Kidney tubule cell (primary cell): ENCODE measurements around the gene SOCS3.

ENCODE experiments used
- DNase-seq: peaks from one replicate; pipeline ENCODE4 v3.0.0-alpha.2; 2018; ENCODE audit warnings: low spot score

SOCS3 gene

GRCh38 chr17:78330570-78331224 lies 29.2 kb downstream of the SOCS3 start:
- peak; percentile 64 for DNase-seq

DNA sequence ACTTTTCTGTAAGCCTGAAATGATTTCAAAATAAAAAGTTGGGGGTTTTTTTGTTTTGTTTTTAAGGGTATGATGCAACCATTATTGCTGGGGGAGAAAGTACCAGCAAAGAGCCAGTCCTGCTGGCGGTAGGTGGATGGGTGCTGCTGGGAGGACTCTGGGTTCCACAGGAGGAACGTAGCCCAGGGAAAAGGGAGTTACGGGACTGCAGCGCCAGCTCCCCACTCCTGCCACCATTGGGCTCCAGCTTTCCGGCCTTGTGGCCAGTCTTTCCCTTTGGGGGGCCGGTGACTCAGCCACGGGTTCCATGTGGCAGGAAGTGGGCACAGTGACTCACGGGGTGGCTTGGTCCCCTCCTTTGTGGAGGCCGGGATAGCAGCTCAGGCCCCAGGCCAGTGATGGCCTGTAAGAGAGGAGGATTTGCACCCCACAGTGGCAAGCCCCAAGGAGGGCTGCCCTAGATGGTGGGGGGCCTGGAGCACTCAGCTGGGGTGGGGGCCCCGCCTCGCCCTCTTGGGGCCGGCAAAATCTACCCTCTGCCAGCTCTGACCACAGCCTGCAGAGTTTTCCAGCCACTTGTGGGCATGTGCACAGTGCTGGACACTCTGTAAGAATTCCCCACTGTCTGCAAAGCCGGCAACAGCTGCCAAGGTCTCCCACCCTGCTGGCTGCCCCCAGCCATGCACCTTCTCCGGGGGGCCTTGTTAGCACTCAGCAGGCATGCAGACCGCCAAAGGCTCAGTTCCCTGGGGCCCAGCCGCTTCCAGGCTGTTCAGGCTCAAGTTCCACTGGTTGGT lies 30.4 kb downstream of the SOCS3 start:
- DNase-seq: peak; percentile 48

- no peak for DNase-seq
Observed at GRCh38 chr17:78327880-78328279, 32.0 kb downstream of the SOCS3 start.

DNA sequence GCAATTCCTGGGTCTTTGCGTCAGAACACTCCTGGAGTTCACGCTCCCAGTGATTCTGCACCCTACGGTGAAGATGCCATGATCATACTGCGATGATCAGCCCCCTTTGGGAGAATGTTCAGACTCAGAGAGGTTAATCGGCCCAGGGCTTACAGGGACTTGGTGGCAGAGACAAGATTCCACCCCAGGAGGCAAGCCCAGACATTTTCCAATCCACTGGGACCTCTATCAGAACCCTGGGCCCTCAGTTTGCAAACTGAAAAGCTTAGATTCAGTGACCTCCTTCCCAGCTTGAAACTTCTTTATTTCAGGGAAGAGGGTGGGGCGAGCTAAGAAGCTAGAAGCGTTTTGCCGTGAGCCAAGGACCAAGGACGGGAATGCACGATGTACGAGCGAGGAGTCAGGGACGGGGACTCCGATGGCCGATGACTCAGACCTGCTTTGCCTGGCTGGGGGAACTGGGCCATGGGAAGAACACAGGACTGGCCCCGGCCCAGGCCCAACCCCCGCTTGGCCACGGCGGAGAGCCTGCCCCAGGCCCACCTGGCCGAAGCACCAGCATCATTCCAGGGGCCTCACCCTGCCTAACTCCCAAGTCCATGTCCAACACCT lies 34.7 kb downstream of the SOCS3 start:
- no peak for DNase-seq

GRCh38 chr17:78324391-78325075 lies 35.3 kb downstream of the SOCS3 start:
- peak; percentile 33 for DNase-seq

- no peak for DNase-seq
Observed at GRCh38 chr17:78323826-78324390, 36.0 kb downstream of the SOCS3 start.

- DNase-seq: no peak
Observed at GRCh38 chr17:78322858-78323455, 36.9 kb downstream of the SOCS3 start.

GRCh38 chr17:78322327-78322857 lies 37.5 kb downstream of the SOCS3 start:
- no peak for DNase-seq

DNA sequence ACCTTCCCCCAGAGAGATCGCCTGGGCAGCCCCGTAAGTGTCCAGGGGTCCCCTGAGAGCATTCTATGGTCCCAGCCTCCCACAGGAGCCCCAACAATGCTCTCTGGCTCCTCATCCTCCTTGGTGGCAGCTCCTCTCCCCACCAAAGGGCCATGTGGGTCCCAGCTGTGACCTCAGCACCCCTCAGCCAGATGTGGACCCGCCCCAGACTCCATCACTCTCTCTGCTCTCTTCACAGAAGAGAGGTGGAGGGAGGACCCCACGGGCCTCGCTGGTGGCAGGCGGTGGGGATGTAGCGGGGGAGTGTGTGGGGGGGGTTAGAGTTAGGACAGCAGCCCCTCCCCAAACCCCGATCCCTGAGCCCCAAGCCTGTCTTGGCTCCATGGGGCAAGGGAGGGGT lies 41.0 kb downstream of the SOCS3 start:
- DNase-seq: no peak

GRCh38 chr17:78318407-78318806 lies 41.5 kb downstream of the SOCS3 start:
- no peak for DNase-seq

GRCh38 chr17:78317794-78318400 lies 42.0 kb downstream of the SOCS3 start:
- DNase-seq: peak; percentile 31

GRCh38 chr17:78316867-78317789 lies 42.7 kb downstream of the SOCS3 start:
- peak; percentile 90 for DNase-seq

- DNase-seq: no peak
Observed at GRCh38 chr17:78316115-78316866, 43.6 kb downstream of the SOCS3 start.

GRCh38 chr17:78315355-78316114 lies 44.3 kb downstream of the SOCS3 start:
- DNase-seq: peak; percentile 97

DNA sequence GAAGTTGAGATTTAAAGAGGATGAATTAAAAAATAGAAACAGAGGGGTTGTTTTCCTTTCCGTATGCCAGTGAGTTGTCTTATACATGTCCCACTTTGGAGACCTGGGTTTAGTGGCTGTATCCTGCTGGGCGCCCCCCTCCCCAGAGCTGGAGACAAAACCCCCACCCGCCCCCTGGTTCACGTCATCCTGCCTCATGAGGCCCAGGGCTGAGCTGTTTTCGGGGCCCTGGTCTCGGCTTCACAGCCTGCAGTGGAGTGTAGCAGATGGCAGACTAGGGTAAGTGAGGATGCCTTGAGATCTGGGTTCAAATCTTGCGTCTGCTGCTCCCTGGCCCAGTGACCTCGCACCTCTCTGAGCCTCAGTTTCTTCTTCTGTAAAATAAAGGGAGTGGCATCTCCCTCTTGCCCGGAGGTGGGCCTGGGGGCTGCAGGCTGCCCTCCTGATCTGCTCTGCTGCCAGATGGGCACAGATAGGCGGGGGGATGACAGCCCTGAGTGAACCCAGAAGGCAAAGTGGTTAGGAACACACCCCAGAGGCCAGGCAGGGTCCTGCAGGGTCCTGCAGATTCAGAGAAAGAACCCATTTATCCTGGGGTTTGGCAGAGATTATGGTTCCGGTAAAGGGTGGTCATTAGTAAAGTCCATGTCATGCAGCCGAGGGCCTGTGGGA lies 45.1 kb downstream of the SOCS3 start:
- no peak for DNase-seq

GRCh38 chr17:78313735-78314648 lies 45.9 kb downstream of the SOCS3 start:
- DNase-seq: peak; percentile 90
